Naive thymus-derived CD4-positive, alpha-beta T cell (primary cell): ENCODE data around the gene FMNL2. TPM values are rescaled to one million over a fixed set of nuclear protein-coding genes. Genes with fewer than 3 reads are reported as not detected.

Experiments
- polyA plus RNA-seq, 2 donors: library from polyadenylated mRNA; unstranded; fragments of 300-500 nt; fragmentation: Illumina TruSeq; gene quantifications; one replicate each; pipeline ENCODE4 v1.2.3, GENCODE V29; 2021
- total RNA-seq, 6 experiments: library from RNA in 5 of 6; stranded (reverse) in 5 of 6; gene quantifications; 1 replicate in 5 of 6; 2 replicates in 1 of 6; pipeline ENCODE4 v1.2.3 and lab custom pipeline; 2021 to 2026

FMNL2 gene
- total and polyA plus RNA-seq, 7 experiments from 2014 or later, result 0.16 to 2.7 (median 1.2) TPM

Other genes with a start within 250 kb of the FMNL2 start
- gene CACNB4, start 236.1 kb upstream of the FMNL2 start, total RNA-seq, result 1 to 10 TPM in 1 of 5 experiments, under 1 TPM in 4; 0.16 to 2.5 (median 0.42) TPM
- not detected for gene CACNB4, start 236.1 kb upstream of the FMNL2 start, polyA plus RNA-seq
- 10 to 100 TPM; 12.6 to 22.2 (median 20.0) TPM for gene STAM2, start 159.4 kb upstream of the FMNL2 start, total RNA-seq
- 1 to 10 TPM; 2.6 to 3.4 TPM for gene STAM2, start 159.4 kb upstream of the FMNL2 start, polyA plus RNA-seq